GM23338 (cell line): ENCODE data around the gene IFT88. TPM values are rescaled to one million over a fixed set of nuclear protein-coding genes. Genes with fewer than 3 reads are reported as not detected.

Source experiments
- ATAC-seq: fragments of 200-7000 bp; cut with Tn5 transposase; 3 replicates; pipeline ENCODE4 v1.9.1; 2020
- DNase-seq: peaks from one replicate; pipeline ENCODE4 v3.0.0-alpha.2; 2015; ENCODE audit warnings: low spot score
- H2AFZ ChIP-seq: fragments of 200-600 bp; sonication (generic); 2 replicates; pipeline ENCODE4 v1.8.0; 2016; ENCODE audit warnings: antibody characterized with exemption, mild to moderate bottlenecking, moderate library complexity
- H3F3A ChIP-seq: fragments of 200-600 bp; sonication (generic); replicated peaks from 2 replicates; pipeline ENCODE4 v1.8.0; 2017; ENCODE audit warnings: antibody characterized with exemption, mixed run types, low read depth
- H3K27ac ChIP-seq: fragments of 200-600 bp; sonication (generic); 2 replicates; pipeline ENCODE4 v1.6.1; 2016; ENCODE audit warnings: low read depth
- H3K27me3 ChIP-seq: fragments of 200-600 bp; sonication (generic); 2 replicates; pipeline ENCODE4 v1.8.0; 2016; ENCODE audit warnings: mild to moderate bottlenecking, mixed run types, moderate library complexity; ENCODE audit not compliant: insufficient read depth
- H3K36me3 ChIP-seq: fragments of 200-600 bp; sonication (generic); 2 replicates; pipeline ENCODE4 v1.8.0; 2016; ENCODE audit warnings: mild to moderate bottlenecking; ENCODE audit not compliant: insufficient read depth
- H3K4me1 ChIP-seq: fragments of 200-600 bp; sonication (generic); 2 replicates; pipeline ENCODE4 v1.8.0; 2016; ENCODE audit warnings: mild to moderate bottlenecking, moderate library complexity; ENCODE audit not compliant: insufficient read depth
- H3K4me2 ChIP-seq: fragments of 200-600 bp; sonication (generic); 2 replicates; pipeline ENCODE4 v1.7.1; 2017; ENCODE audit warnings: mixed run types
- H3K4me3 ChIP-seq: fragments of 200-600 bp; sonication (generic); 2 replicates; pipeline ENCODE4 v1.6.1; 2016; ENCODE audit warnings: mixed run types
- H3K79me2 ChIP-seq: fragments of 200-600 bp; sonication (generic); replicated peaks from 2 replicates; pipeline ENCODE4 v1.8.0; 2017; ENCODE audit warnings: mild to moderate bottlenecking; ENCODE audit not compliant: insufficient read depth
- H3K9me2 ChIP-seq: fragments of 200-600 bp; sonication (generic); 2 replicates; pipeline ENCODE4 v1.8.0; 2017; ENCODE audit not compliant: insufficient read depth
- H4K20me1 ChIP-seq: fragments of 200-600 bp; sonication (generic); replicated peaks from 2 replicates; pipeline ENCODE4 v1.8.0; 2017; ENCODE audit warnings: mild to moderate bottlenecking; ENCODE audit not compliant: insufficient read depth
- H3K27ac Mint-ChIP-seq: 2 replicates; pipeline ENCODE4 v1.8.0; 2020; ENCODE audit warnings: inconsistent platforms, mild to moderate bottlenecking, moderate library complexity, mixed read lengths
- H3K27me3 Mint-ChIP-seq: 3 replicates; pipeline ENCODE4 v1.8.0; 2022; ENCODE audit warnings: low read depth, mild to moderate bottlenecking, moderate library complexity, mixed read lengths, inconsistent platforms; ENCODE audit not compliant: insufficient read depth, poor library complexity
- H3K36me3 Mint-ChIP-seq: 3 replicates; pipeline ENCODE4 v1.8.0; 2021; ENCODE audit warnings: low read depth, mild to moderate bottlenecking, inconsistent platforms, moderate library complexity, mixed read lengths
- H3K4me1 Mint-ChIP-seq: 3 replicates; pipeline ENCODE4 v1.8.0; 2020; ENCODE audit warnings: mild to moderate bottlenecking, inconsistent platforms, mixed read lengths
- H3K4me3 Mint-ChIP-seq: 3 replicates; pipeline ENCODE4 v1.8.0; 2021; ENCODE audit warnings: moderate library complexity, mild to moderate bottlenecking, inconsistent platforms, mixed read lengths
- H3K9me3 Mint-ChIP-seq: 3 replicates; pipeline ENCODE4 v1.8.0; 2020; ENCODE audit warnings: moderate library complexity, mild to moderate bottlenecking, inconsistent platforms, mixed read lengths
- ETS1 ChIP-seq: IDR thresholded peaks from 2 replicates; pipeline ENCODE4 v1.6.1; 2016; ENCODE audit warnings: antibody characterized with exemption
- EZH2 ChIP-seq: fragments of 200-600 bp; sonication (generic); IDR thresholded peaks from one replicate; pipeline ENCODE4 v1.8.0; 2017; ENCODE audit warnings: antibody characterized with exemption, mild to moderate bottlenecking, low read depth; ENCODE audit not compliant: unreplicated experiment
- EZH2phosphoT487 ChIP-seq: fragments of 200-600 bp; sonication (generic); IDR thresholded peaks from one replicate; pipeline ENCODE4 v1.8.1; 2018; ENCODE audit warnings: antibody characterized with exemption; ENCODE audit not compliant: unreplicated experiment
- JUNB ChIP-seq: IDR thresholded peaks from one replicate; pipeline ENCODE4 v1.6.1; 2016; ENCODE audit warnings: antibody characterized with exemption; ENCODE audit not compliant: unreplicated experiment
- NANOG ChIP-seq: IDR thresholded peaks from 2 replicates; pipeline ENCODE4 v1.6.1; 2016; ENCODE audit warnings: antibody characterized with exemption, borderline replicate concordance
- POLR2AphosphoS5 ChIP-seq: IDR thresholded peaks from 2 replicates; pipeline ENCODE4 v1.6.1; 2016; ENCODE audit warnings: antibody characterized with exemption, low read depth
- REST ChIP-seq: IDR thresholded peaks from one replicate; pipeline ENCODE4 v1.6.1; 2018; ENCODE audit warnings: antibody characterized with exemption; ENCODE audit not compliant: unreplicated experiment
- STAT1 ChIP-seq: IDR thresholded peaks from one replicate; pipeline ENCODE4 v1.6.1; 2016; ENCODE audit warnings: antibody characterized with exemption; ENCODE audit not compliant: unreplicated experiment
- ZNF114 ChIP-seq: fragments of 250-450 bp; sonication (Bioruptor Pico); IDR thresholded peaks from 2 replicates; pipeline ENCODE4 v1.5.0; 2020; ENCODE audit warnings: mild to moderate bottlenecking, moderate library complexity
- ZNF462 ChIP-seq: fragments of 250-450 bp; sonication (Bioruptor Pico); IDR thresholded peaks from 2 replicates; pipeline ENCODE4 v1.5.0; 2020; ENCODE audit warnings: mild to moderate bottlenecking, moderate library complexity
- polyA plus RNA-seq: library from polyadenylated mRNA; unstranded; fragments of >200 nt; fragmentation: Nextera tagmentation; extraction: Ambion mirVana; gene quantifications from 2 replicates; pipeline ENCODE4 v1.2.1, GENCODE V29; 2016
- total RNA-seq: library from RNA; depleted of rRNA; stranded (reverse); fragments of >200 nt; shearing (Covaris generic); gene quantifications from 2 replicates; pipeline ENCODE4 v1.2.3, GENCODE V29; 2014

IFT88 gene
- total and polyA plus RNA-seq, 2 experiments from 2014 or later: 8.2 to 8.7 TPM

GRCh38 chr13:20592606-20593005 is 25.6 kb downstream of the IFT88 start (continued):
- TF ChIP-seq REST (no peak), EZH2phosphoT487 (no peak), ZNF114 (CRISPR knock-in tag) (no peak), ETS1 (no peak), JUNB (no peak), POLR2AphosphoS5 (no peak), STAT1 (no peak)

DNA sequence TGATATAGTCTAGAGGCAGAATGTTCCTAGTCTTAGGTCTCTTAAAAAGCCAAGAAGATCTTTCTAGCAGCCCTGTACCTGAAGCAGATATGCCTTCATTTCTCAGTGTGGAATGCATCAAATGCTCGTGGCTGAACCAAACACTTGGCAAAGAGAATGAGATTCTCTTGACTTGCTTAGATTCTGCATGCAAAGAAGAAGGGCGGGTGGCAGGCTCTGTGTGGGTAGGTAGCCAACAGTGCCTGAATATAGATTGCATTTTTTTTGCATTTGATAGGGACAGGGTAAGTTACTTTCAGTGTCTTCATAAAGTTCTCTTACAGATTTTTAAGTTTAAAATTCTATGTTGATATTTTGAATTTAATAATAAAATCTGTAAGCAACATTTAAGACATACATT is 27.3 kb downstream of the IFT88 start:
- no peaks in the 10 kb centered on the region for H4K20me1 ChIP-seq
- no peaks in the 10 kb centered on the region for H3K79me2 ChIP-seq
- H3K36me3 Mint-ChIP-seq: peaks cover 3% of the 10 kb centered on the region; the same call in 2 of the 3 replicates
- no peak for ATAC-seq
- no peak for DNase-seq
- H3K4me1 Mint-ChIP-seq: no peaks in the 10 kb centered on the region
- H3F3A ChIP-seq: no peaks in the 10 kb centered on the region
- no peak overlapping the region for H2AFZ ChIP-seq
- no peak overlapping the region for H3K4me3 ChIP-seq
- H3K4me1 ChIP-seq: no peaks in the 10 kb centered on the region
- no peak overlapping the region for H3K4me2 ChIP-seq
- no peaks in the 10 kb centered on the region for H3K27me3 ChIP-seq
- no peaks in the 10 kb centered on the region for H3K9me2 ChIP-seq
- H3K9me3 Mint-ChIP-seq: no peaks in the 10 kb centered on the region
- no peak overlapping the region for H3K27ac ChIP-seq
- no peak overlapping the region for H3K4me3 Mint-ChIP-seq
- H3K27me3 Mint-ChIP-seq: no peaks in the 10 kb centered on the region
- H3K27ac Mint-ChIP-seq: no peak overlapping the region; the same call in 1 of the 2 replicates
- H3K36me3 ChIP-seq: no peaks in the 10 kb centered on the region
- no peak for TF ChIP-seq NANOG
- TF ChIP-seq ZNF462: no peak
- TF ChIP-seq ETS1: no peak
- TF ChIP-seq EZH2: no peak
- no peak for TF ChIP-seq EZH2phosphoT487
- no peak for TF ChIP-seq REST
